IMR-90 (cell line): Measurements from ENCODE around the gene MAP3K8.

Source experiments
- CEBPB ChIP-seq: IDR thresholded peaks from 2 replicates; pipeline ENCODE4 v1.6.1; 2012; ENCODE audit warnings: low read depth, low read length, improper control_type of control experiment
- FOS ChIP-seq: fragments of 150-350 bp; IDR thresholded peaks from 2 replicates; pipeline ENCODE4 v1.6.1; 2016; ENCODE audit warnings: low read depth, low read length
- MXI1 ChIP-seq: IDR thresholded peaks from 2 replicates; pipeline ENCODE4 v1.6.1; 2012; ENCODE audit warnings: low read depth, mild to moderate bottlenecking, low read length, moderate library complexity, borderline replicate concordance
- POLR2A ChIP-seq: IDR thresholded peaks from 2 replicates; pipeline ENCODE4 v1.6.1; 2012; ENCODE audit warnings: mild to moderate bottlenecking, low read depth, low read length
- RAD21 ChIP-seq: IDR thresholded peaks from 2 replicates; pipeline ENCODE4 v1.6.1; 2012; ENCODE audit warnings: low read length, improper control_type of control experiment
- RCOR1 ChIP-seq: IDR thresholded peaks from 2 replicates; pipeline ENCODE4 v1.6.1; 2012; ENCODE audit warnings: mild to moderate bottlenecking, low read length, improper control_type of control experiment; ENCODE audit not compliant: insufficient replicate concordance
- SMC3 ChIP-seq: fragments of 150-350 bp; IDR thresholded peaks from 2 replicates; pipeline ENCODE4 v1.6.1; 2016; ENCODE audit warnings: low read depth, mild to moderate bottlenecking, antibody characterized with exemption, low read length, moderate library complexity
- TF ChIP-seq, protein P1 (sequence below): conservative IDR thresholded peaks from 2 replicates; pipeline ENCODE4 v1.5.1; 2012; ENCODE audit warnings: mild to moderate bottlenecking, low read depth, low read length, improper control_type of control experiment
- TF ChIP-seq, protein P2 (sequence below): fragments of 150-350 bp; IDR thresholded peaks from 2 replicates; pipeline ENCODE4 v1.6.1; 2017; ENCODE audit warnings: mild to moderate bottlenecking, antibody characterized with exemption, low read length, low read depth

DNA sequence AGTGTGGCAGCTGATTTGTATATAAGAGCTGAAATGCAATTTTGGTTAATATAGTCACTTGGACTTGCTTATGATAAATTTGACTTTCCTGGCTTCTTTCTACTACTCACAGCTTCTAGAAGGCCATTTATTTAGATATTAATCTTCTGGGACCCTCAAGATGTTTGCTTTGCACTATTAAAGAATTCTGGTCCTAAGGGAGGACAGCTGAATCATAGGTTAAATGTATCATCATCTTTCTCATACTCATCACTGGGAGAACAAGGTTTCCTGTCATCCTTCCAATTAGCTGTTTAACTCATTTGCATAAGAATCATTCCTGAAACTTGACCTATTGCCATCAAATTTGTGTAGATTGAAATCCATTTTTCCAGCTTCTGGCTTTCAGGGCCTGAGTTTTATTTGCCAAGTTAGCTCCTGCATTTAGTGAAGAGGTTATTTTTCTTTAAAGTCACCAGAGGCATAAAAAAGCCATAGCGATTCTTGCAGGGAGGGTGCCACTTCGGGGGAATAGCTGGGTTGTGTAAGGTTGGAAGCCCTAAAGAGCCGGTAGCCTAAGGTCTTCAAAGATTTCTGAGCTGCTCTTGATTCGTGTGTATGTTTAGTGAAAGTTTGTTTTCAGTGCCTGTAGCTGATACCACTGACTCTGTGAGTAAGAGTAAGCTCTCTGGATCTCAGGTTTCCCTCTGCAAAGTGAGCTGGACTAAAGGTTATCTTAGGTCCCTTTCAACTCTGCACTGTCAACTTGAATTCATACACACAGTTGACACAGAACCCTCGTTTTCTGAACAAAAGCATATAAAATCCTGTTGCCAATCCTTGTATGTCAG, 4.3 kb downstream of the MAP3K8 start:
- TF ChIP-seq MXI1 (no peak), POLR2A (no peak), RCOR1 (no peak), RAD21 (no peak), FOS (no peak), SMC3 (no peak), CEBPB (no peak)
- TF ChIP-seq, protein P1, sequence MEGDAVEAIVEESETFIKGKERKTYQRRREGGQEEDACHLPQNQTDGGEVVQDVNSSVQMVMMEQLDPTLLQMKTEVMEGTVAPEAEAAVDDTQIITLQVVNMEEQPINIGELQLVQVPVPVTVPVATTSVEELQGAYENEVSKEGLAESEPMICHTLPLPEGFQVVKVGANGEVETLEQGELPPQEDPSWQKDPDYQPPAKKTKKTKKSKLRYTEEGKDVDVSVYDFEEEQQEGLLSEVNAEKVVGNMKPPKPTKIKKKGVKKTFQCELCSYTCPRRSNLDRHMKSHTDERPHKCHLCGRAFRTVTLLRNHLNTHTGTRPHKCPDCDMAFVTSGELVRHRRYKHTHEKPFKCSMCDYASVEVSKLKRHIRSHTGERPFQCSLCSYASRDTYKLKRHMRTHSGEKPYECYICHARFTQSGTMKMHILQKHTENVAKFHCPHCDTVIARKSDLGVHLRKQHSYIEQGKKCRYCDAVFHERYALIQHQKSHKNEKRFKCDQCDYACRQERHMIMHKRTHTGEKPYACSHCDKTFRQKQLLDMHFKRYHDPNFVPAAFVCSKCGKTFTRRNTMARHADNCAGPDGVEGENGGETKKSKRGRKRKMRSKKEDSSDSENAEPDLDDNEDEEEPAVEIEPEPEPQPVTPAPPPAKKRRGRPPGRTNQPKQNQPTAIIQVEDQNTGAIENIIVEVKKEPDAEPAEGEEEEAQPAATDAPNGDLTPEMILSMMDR, result no peak
- TF ChIP-seq, protein P2, sequence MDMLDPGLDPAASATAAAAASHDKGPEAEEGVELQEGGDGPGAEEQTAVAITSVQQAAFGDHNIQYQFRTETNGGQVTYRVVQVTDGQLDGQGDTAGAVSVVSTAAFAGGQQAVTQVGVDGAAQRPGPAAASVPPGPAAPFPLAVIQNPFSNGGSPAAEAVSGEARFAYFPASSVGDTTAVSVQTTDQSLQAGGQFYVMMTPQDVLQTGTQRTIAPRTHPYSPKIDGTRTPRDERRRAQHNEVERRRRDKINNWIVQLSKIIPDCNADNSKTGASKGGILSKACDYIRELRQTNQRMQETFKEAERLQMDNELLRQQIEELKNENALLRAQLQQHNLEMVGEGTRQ, result no peak
